ENCODE measurements around the gene KLF15. TPM values are rescaled to one million over a fixed set of nuclear protein-coding genes. Genes with fewer than 3 reads are reported as not detected.

Gene KLF15
- total RNA-seq, 3 donors from 2014 or later (not counting 1 experiment from before 2014, with no cell fraction given) = 0.23 to 0.38 (median 0.36) TPM

GRCh38 chr3:126402178-126402577, 45.0 kb upstream of the KLF15 start:
- Histone ChIP-seq H3K36me3 (ENCODE audit: control insufficient read depth, insufficient read depth, low read length) (no peaks in the 10 kb centered on the region), H3K27ac (ENCODE audit: low read length) (no peak overlapping the region), H3K27me3 (ENCODE audit: control insufficient read depth, insufficient read depth, low read length) (no peaks in the 10 kb centered on the region), H3K4me3 (ENCODE audit: low read length) (no peak overlapping the region), H3K4me1 (ENCODE audit: control insufficient read depth, insufficient read depth, low read length) (no peaks in the 10 kb centered on the region), H3K9me3 (ENCODE audit: control insufficient read depth, insufficient read depth, low read length) (peaks cover 6% of the 10 kb centered on the region)
- no peak overlapping the region for H3K27ac Mint-ChIP-seq
- H3K4me1 Mint-ChIP-seq = no peaks in the 10 kb centered on the region
- peaks cover 0 to 6% of the 10 kb centered on the region in 2 donors for H3K27me3 Mint-ChIP-seq (ENCODE audit: low read depth in 2 of 2)
- TF ChIP-seq CTCF (IDR thresholded peaks at IDR 0.05) = no peak
- 82% methylated on average over 6 of the region's 6 CpGs for WGBS (ENCODE audit: insufficient coverage)
- H3K9me3 Mint-ChIP-seq = no peaks in the 10 kb centered on the region
- no peak for ATAC-seq
- no peak for DNase-seq
- H3K36me3 Mint-ChIP-seq = no peaks in the 10 kb centered on the region
- intact Hi-C loops (cut with micrococcal nuclease) = no loop called here
- H3K4me3 Mint-ChIP-seq = no peak overlapping the region

- no peaks in the 10 kb centered on the region for H3K4me1 ChIP-seq (ENCODE audit: control insufficient read depth, insufficient read depth, low read length)
- no peaks in the 10 kb centered on the region for H3K36me3 Mint-ChIP-seq
- no peak for TF ChIP-seq CTCF (IDR thresholded peaks at IDR 0.05)
- no peak for DNase-seq
- ATAC-seq = no peak
- H3K27ac Mint-ChIP-seq = no peak overlapping the region
- H3K27me3 ChIP-seq (ENCODE audit: control insufficient read depth, insufficient read depth, low read length) = no peaks in the 10 kb centered on the region
- H3K4me3 Mint-ChIP-seq = no peak overlapping the region
- peaks cover 6% of the 10 kb centered on the region for H3K9me3 ChIP-seq (ENCODE audit: control insufficient read depth, insufficient read depth, low read length)
- intact Hi-C loops (cut with micrococcal nuclease) = no loop called here
- 76% methylated on average over 8 of the region's 8 CpGs for WGBS (ENCODE audit: insufficient coverage)
- H3K27ac ChIP-seq (ENCODE audit: low read length) = no peak overlapping the region
- no peak overlapping the region for H3K4me3 ChIP-seq (ENCODE audit: low read length)
- H3K27me3 Mint-ChIP-seq (ENCODE audit: low read depth in 2 of 2) = peaks cover 0 to 6% of the 10 kb centered on the region in 2 donors
- no peaks in the 10 kb centered on the region for H3K36me3 ChIP-seq (ENCODE audit: control insufficient read depth, insufficient read depth, low read length)
- no peaks in the 10 kb centered on the region for H3K4me1 Mint-ChIP-seq
- H3K9me3 Mint-ChIP-seq = no peaks in the 10 kb centered on the region
Observed at GRCh38 chr3:126401611-126402160, 44.5 kb upstream of the KLF15 start.

DNA sequence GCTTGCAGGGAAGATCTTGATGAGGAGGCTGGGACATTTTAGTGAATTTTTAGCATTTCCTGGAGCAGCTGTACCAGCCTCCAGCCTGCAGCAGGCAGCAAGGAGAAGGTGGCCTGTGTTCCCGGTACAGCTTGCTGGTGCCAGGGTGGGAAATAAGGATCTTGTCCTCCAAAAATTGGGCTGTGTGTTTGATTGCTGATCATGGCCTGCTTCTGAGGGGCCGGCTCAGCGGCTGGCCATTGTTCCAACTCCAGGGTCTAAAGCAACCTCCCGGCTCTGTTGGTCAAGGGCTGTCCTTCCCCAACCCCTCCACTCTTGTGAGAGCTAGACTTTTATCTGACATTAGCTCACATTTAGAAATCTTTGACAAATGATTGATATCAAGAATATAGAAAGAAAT, 42.5 kb upstream of the KLF15 start:
- 82% methylated on average over 3 of the region's 4 CpGs for WGBS (ENCODE audit: insufficient coverage)
- Mint-ChIP-seq H3K4me3 (no peak overlapping the region), H3K27me3 (ENCODE audit: low read depth in 2 of 2) (peaks cover 8 to 13% of the 10 kb centered on the region in 2 donors), H3K27ac (no peak overlapping the region), H3K36me3 (no peaks in the 10 kb centered on the region), H3K9me3 (no peaks in the 10 kb centered on the region), H3K4me1 (no peaks in the 10 kb centered on the region)
- intact Hi-C loops (cut with micrococcal nuclease) = no loop called here
- no peak overlapping the region for H3K27ac ChIP-seq (ENCODE audit: low read length)
- no peak for DNase-seq
- H3K9me3 ChIP-seq (ENCODE audit: control insufficient read depth, insufficient read depth, low read length) = peaks cover 6% of the 10 kb centered on the region
- no peak overlapping the region for H3K4me3 ChIP-seq (ENCODE audit: low read length)
- H3K4me1 ChIP-seq (ENCODE audit: control insufficient read depth, insufficient read depth, low read length) = no peaks in the 10 kb centered on the region
- no peak for TF ChIP-seq CTCF (IDR thresholded peaks at IDR 0.05)
- H3K36me3 ChIP-seq (ENCODE audit: control insufficient read depth, insufficient read depth, low read length) = no peaks in the 10 kb centered on the region
- no peaks in the 10 kb centered on the region for H3K27me3 ChIP-seq (ENCODE audit: control insufficient read depth, insufficient read depth, low read length)
- no peak for ATAC-seq

DNA sequence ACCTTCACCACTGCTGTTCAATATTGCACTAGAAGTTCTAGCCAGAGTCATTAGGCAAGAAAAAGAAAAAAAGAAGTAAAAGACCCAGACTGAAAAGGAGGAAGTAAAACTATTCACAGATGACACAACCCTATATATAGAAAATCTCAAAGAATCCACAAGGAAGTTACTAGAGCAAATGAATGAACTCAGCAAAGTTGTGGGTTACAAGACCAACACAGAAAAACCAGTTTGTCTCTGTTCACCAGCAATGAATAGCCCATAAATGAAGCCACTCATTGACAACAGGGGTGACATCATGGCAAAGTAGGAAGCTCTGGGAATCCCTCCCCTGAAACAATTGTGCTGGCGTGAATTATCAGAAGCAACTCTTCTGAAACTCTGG, 42.1 kb upstream of the KLF15 start:
- Mint-ChIP-seq H3K36me3 (no peaks in the 10 kb centered on the region), H3K9me3 (no peaks in the 10 kb centered on the region), H3K27me3 (ENCODE audit: low read depth in 2 of 2) (peaks cover 8 to 14% of the 10 kb centered on the region in 2 donors), H3K27ac (no peak overlapping the region), H3K4me1 (no peaks in the 10 kb centered on the region), H3K4me3 (no peak overlapping the region)
- no peaks in the 10 kb centered on the region for H3K27me3 ChIP-seq (ENCODE audit: control insufficient read depth, insufficient read depth, low read length)
- H3K27ac ChIP-seq (ENCODE audit: low read length) = no peak overlapping the region
- no peaks in the 10 kb centered on the region for H3K36me3 ChIP-seq (ENCODE audit: control insufficient read depth, insufficient read depth, low read length)
- no peak overlapping the region for H3K4me3 ChIP-seq (ENCODE audit: low read length)
- H3K4me1 ChIP-seq (ENCODE audit: control insufficient read depth, insufficient read depth, low read length) = no peaks in the 10 kb centered on the region
- DNase-seq (no peak), ATAC-seq (no peak)
- 85% methylated on average over 1 of the region's 1 CpG for WGBS (ENCODE audit: insufficient coverage)
- intact Hi-C loops (cut with micrococcal nuclease) = no loop called here
- no peak for TF ChIP-seq CTCF (IDR thresholded peaks at IDR 0.05)
- peaks cover 6% of the 10 kb centered on the region for H3K9me3 ChIP-seq (ENCODE audit: control insufficient read depth, insufficient read depth, low read length)
